Heart left ventricle (tissue), 16 donors: ENCODE measurements around the gene DCLK1. TPM values are rescaled to one million over a fixed set of nuclear protein-coding genes. Genes with fewer than 3 reads are reported as not detected.
"Not testable (repeated sequence)": the region's sequence is repeated elsewhere in the genome, so short reads cannot be mapped to it uniquely, and the experiment has no call there.

ENCODE experiments used
- ATAC-seq, 4 donors: fragments of 200-7000 bp; cut with Tn5 transposase; one replicate each; pipeline ENCODE4 v1.9.1; 2020 to 2022; ENCODE audit warnings: moderate library complexity in 4 of 4, mild to moderate bottlenecking in 3 of 4, moderate number of reproducible peaks in 1 of 4
- DNase-seq, 5 donors: peaks; one replicate each; pipeline ENCODE4 v3.0.0-alpha.2; 2020
- H3K27ac ChIP-seq, 12 donors: fragments of 200-600 bp; sonication (generic) in 4 of 12; one replicate each; pipeline versions ENCODE4 v1.5.0 to v1.8.0; 2016 to 2022; ENCODE audit warnings: mild to moderate bottlenecking in 2 of 12
- H3K27me3 ChIP-seq, 9 donors: fragments of 200-600 bp; sonication (generic) in 2 of 9; one replicate each; pipeline versions ENCODE4 v1.5.1 to v1.8.0; 2016 to 2022; ENCODE audit warnings: mild to moderate bottlenecking in 3 of 9
- H3K36me3 ChIP-seq, 9 donors: fragments of 200-600 bp; sonication (generic) in 2 of 9; one replicate each; pipeline versions ENCODE4 v1.5.0 to v1.8.0; 2018 to 2022; ENCODE audit warnings: mild to moderate bottlenecking in 2 of 9
- H3K4me1 ChIP-seq, 12 donors: fragments of 200-600 bp; sonication (generic) in 4 of 12; one replicate each; pipeline versions ENCODE4 v1.5.0 to v1.8.0; 2016 to 2022; ENCODE audit warnings: mild to moderate bottlenecking in 3 of 12
- H3K4me3 ChIP-seq, 12 donors: fragments of 200-600 bp; sonication (generic) in 4 of 12; one replicate each; pipeline versions ENCODE4 v1.5.0 to v1.8.0; 2017 to 2022; ENCODE audit warnings: mild to moderate bottlenecking in 9 of 12, moderate library complexity in 4 of 12
- H3K9me3 ChIP-seq, 12 donors: fragments of 200-600 bp; sonication (generic) in 4 of 12; one replicate each; pipeline versions ENCODE4 v1.5.0 to v1.8.0; 2016 to 2022; ENCODE audit warnings: mild to moderate bottlenecking in 1 of 12
- CTCF ChIP-seq, 12 donors: fragments of 200-600 bp; sonication (generic) in 4 of 12; IDR thresholded peaks; one replicate each; pipeline versions ENCODE4 v1.5.0 to v1.8.0; 2018 to 2022; ENCODE audit warnings: antibody characterized with exemption in 12 of 12, mild to moderate bottlenecking in 5 of 12
- POLR2A ChIP-seq, 2 donors: fragments of 450-650 bp; IDR thresholded peaks; one replicate each; pipeline ENCODE4 v1.6.1; 2017; ENCODE audit warnings: antibody characterized with exemption in 2 of 2, mild to moderate bottlenecking in 2 of 2, moderate library complexity in 2 of 2
- WGBS, 4 donors: extraction: QIAGEN DNeasy Blood & Tissue Kit in 2 of 4; methylation state at CpG; one replicate each; pipeline versions ENCODE4 v1.1.5 to v1.1.7; 2013 to 2018; 5-methylcytosine and 5-hydroxymethylcytosine counted together
- intact Hi-C, 10 donors: fragments of 100-400 bp; cut with DNase I; formaldehyde crosslinking; loops; one replicate each; pipeline versions ENCODE4 v1.11.1 to v1.14.2; 2022
- polyA plus RNA-seq, 2 donors: library from polyadenylated mRNA; stranded (reverse); fragments of 200-250 nt; gene quantifications; one replicate each; pipeline ENCODE4 v1.2.3, GENCODE V29; 2013
- total RNA-seq, 9 donors: library from RNA; depleted of rRNA in 2 of 9; stranded (reverse); fragments of >200 nt in 2 of 9; fragmentation: NEBNext Ultra II Directional in 3 of 9; extraction: Animal tissue kit (Norgen Biotek cat#: 25700) in 3 of 9; gene quantifications; one replicate each; pipeline versions ENCODE4 v1.1.0 to v1.2.4, GENCODE V29; 2016 to 2023
- donor health status: ischemic (EF 13 %, LVEDD 7.1; RV severe dilation, severe dysfunction).
- donor health status: healthy with polysubstance abuse.
- donor health status: DM: no; HTN: yes; CAD: no.
- donor health status: DM: no; HTN: no; CAD: no.
- donor health status: ischemic (EF 25% LVEDD 6.9; RV normal size, moderate dysfunction).
- donor health status: ischemic (EF 25% LVEDD 5.7; RV mildly dilated, moderate dysfunction).
- donor health status: healthy.
- donor health status: DM: yes; HTN: yes; CAD: no.
- donor health status: ischemic (EF 35%, LVEDD 5.7; RV mildly dilated, moderate dysfunction).
- donor health status: nonischemic (EF 11% LVEDD 7.7; RV severe dilation, severe dysfunction).
- donor health status: DM: yes; HTN: yes; CAD: no.
- donor health status: PGD.
- donor health status: ischemic (EF 29% LVEDD 5.4; RV normal size, mild dysfunction).
- donor health status: nonischemic (EF 23%, LVEDD 6.1; RV moderate dilation, normal function).

The DCLK1 gene
- total and polyA plus RNA-seq, 11 donors = 3.4 to 15.9 (median 11.2) TPM

- Histone ChIP-seq H3K27me3 (no peaks in the 10 kb centered on the region), H3K27ac (peak overlapping the region in 11 of 12 donors; percentile 36 to 81 (median 67)), H3K4me1 (peaks cover 0 to 17% (median 8%) of the 10 kb centered on the region in 12 donors), H3K36me3 (no peaks in the 10 kb centered on the region), H3K9me3 (peaks cover 0 to 6% (median 0%) of the 10 kb centered on the region in 12 donors), H3K4me3 (peak overlapping the region in 4 of 12 donors; percentile 2 to 19 (median 10))
- WGBS, 4 donors = 43 to 48% (median 44%) methylated on average over 10 of the region's 10 CpGs
- ATAC-seq (peak in 2 of 4 donors; percentile 46 to 69), DNase-seq (peak in 1 of 5 donors; percentile 37)
- intact Hi-C loops = loop anchor here (1.0 to 10.0 kb wide), 7 partner anchors 154 to 756 kb away; partner anchors contain the start of gene DCLK1 (in 1 of the 10)
- TF ChIP-seq CTCF (IDR thresholded peaks at IDR 0.05) = peak; percentile 71 to 94 (median 85)
- TF ChIP-seq POLR2A (IDR thresholded peaks at IDR 0.05) = no peak
Measured at GRCh38 chr13:35978607-35979316, 152.4 kb downstream of the DCLK1 start.

- ATAC-seq (no peak), DNase-seq (no peak)
- Histone ChIP-seq H3K4me1 (peaks cover 0 to 17% (median 8%) of the 10 kb centered on the region in 12 donors), H3K9me3 (peaks cover 0 to 10% (median 0%) of the 10 kb centered on the region in 12 donors), H3K27ac (no peak overlapping the region), H3K36me3 (no peaks in the 10 kb centered on the region), H3K4me3 (no peak overlapping the region), H3K27me3 (no peaks in the 10 kb centered on the region)
- no peak for TF ChIP-seq CTCF (IDR thresholded peaks at IDR 0.05)
- no peak for TF ChIP-seq POLR2A (IDR thresholded peaks at IDR 0.05)
- WGBS, 4 donors = 64 to 79% (median 72%) methylated on average over 2 of the region's 2 CpGs
- intact Hi-C loops = loop anchor here in 3 of 10 donors (5.0 to 10.0 kb wide), 3 partner anchors 155 to 758 kb away; partner anchors contain the start of gene DCLK1 (in 1 of the 3)
Measured at GRCh38 chr13:35977060-35977459, 154.1 kb downstream of the DCLK1 start.

- intact Hi-C loops = loop anchor here in 3 of 10 donors (5.0 to 10.0 kb wide), 3 partner anchors 156 to 759 kb away; partner anchors contain the start of gene DCLK1 (in 1 of the 3)
- Histone ChIP-seq H3K36me3 (no peaks in the 10 kb centered on the region), H3K9me3 (peaks cover 0 to 10% (median 0%) of the 10 kb centered on the region in 12 donors), H3K4me3 (no peak overlapping the region), H3K27me3 (no peaks in the 10 kb centered on the region), H3K27ac (no peak overlapping the region), H3K4me1 (peaks cover 0 to 17% (median 8%) of the 10 kb centered on the region in 12 donors)
- TF ChIP-seq CTCF (IDR thresholded peaks at IDR 0.05) (no peak), POLR2A (IDR thresholded peaks at IDR 0.05) (no peak)
- ATAC-seq (no peak), DNase-seq (no peak)
- WGBS, 4 donors = 79 to 86% (median 81%) methylated on average over 7 of the region's 7 CpGs
Measured at GRCh38 chr13:35976126-35976525, 155.1 kb downstream of the DCLK1 start.

GRCh38 chr13:35966951-35967350 lies 164.2 kb downstream of the DCLK1 start:
- H3K27me3 ChIP-seq, intact Hi-C loops, H3K4me3 ChIP-seq, H3K36me3 ChIP-seq, H3K27ac ChIP-seq, DNase-seq, ATAC-seq: not testable (repeated sequence)
- WGBS, 4 donors = 94 to 100% (median 95%) methylated on average over 16 to 29 of the region's 29 CpGs
- H3K4me1 ChIP-seq = peaks cover 0 to 14% (median 0%) of the 10 kb centered on the region in 12 donors
- H3K9me3 ChIP-seq = peaks cover 0 to 11% (median 2%) of the 10 kb centered on the region in 12 donors
